Measurements from ENCODE around the gene HHAT.
A peak's percentile ranks its signal among the peaks of the same experiment; 100 is the strongest.

Gene HHAT

GRCh38 chr1:210300923-210301614 lies 27.6 kb upstream of the HHAT start:
- Mint-ChIP-seq H3K9me3 (no peaks in the 10 kb centered on the region), H3K27ac (no peak overlapping the region), H3K36me3 (no peaks in the 10 kb centered on the region), H3K4me3 (no peak overlapping the region), H3K27me3 (peaks cover 20% of the 10 kb centered on the region), H3K4me1 (no peaks in the 10 kb centered on the region)
- no peak for DNase-seq
- CTCF ChIA-PET: no interaction called here

- no peak for DNase-seq
- Mint-ChIP-seq H3K27me3 (peaks cover 14% of the 10 kb centered on the region), H3K9me3 (no peaks in the 10 kb centered on the region), H3K27ac (no peak overlapping the region), H3K36me3 (no peaks in the 10 kb centered on the region), H3K4me1 (no peaks in the 10 kb centered on the region), H3K4me3 (no peak overlapping the region)
- CTCF ChIA-PET: no interaction called here
These were observed 27.1 kb upstream of the HHAT start for GRCh38 chr1:210301615-210302000.

- no peaks in the 10 kb centered on the region for H3K9me3 Mint-ChIP-seq
- no peak overlapping the region for H3K27ac Mint-ChIP-seq
- CTCF ChIA-PET: interaction anchor here (0.7 to 1.0 kb wide), 3 partner anchors 308 to 446 kb away, joined by 3 to 4 read pairs (median 3); no protein-coding TSS in a partner anchor
- H3K36me3 Mint-ChIP-seq: no peaks in the 10 kb centered on the region
- H3K4me3 Mint-ChIP-seq: no peak overlapping the region
- no peak for DNase-seq
- H3K27me3 Mint-ChIP-seq: peaks cover 13% of the 10 kb centered on the region
- no peaks in the 10 kb centered on the region for H3K4me1 Mint-ChIP-seq
These were observed 26.2 kb upstream of the HHAT start for GRCh38 chr1:210302501-210302900.

- DNase-seq: no peak
- peaks cover 15% of the 10 kb centered on the region for H3K27me3 Mint-ChIP-seq
- H3K9me3 Mint-ChIP-seq: no peaks in the 10 kb centered on the region
- no peak overlapping the region for H3K4me3 Mint-ChIP-seq
- H3K27ac Mint-ChIP-seq: no peak overlapping the region
- H3K36me3 Mint-ChIP-seq: no peaks in the 10 kb centered on the region
- no peaks in the 10 kb centered on the region for H3K4me1 Mint-ChIP-seq
- CTCF ChIA-PET: interaction anchor here (1.0 kb wide), 1 partner anchor 447 kb away, joined by 3 read pairs; no protein-coding TSS in a partner anchor
These were observed 25.3 kb upstream of the HHAT start for GRCh38 chr1:210303391-210303790.

GRCh38 chr1:210310562-210311153 lies 18.0 kb upstream of the HHAT start:
- Mint-ChIP-seq H3K27ac (no peak overlapping the region), H3K9me3 (no peaks in the 10 kb centered on the region), H3K36me3 (no peaks in the 10 kb centered on the region), H3K4me3 (peak overlapping the region; percentile 52), H3K4me1 (peaks cover 4% of the 10 kb centered on the region), H3K27me3 (peaks cover 47% of the 10 kb centered on the region)
- CTCF ChIA-PET: interaction anchor here (0.6 to 1.3 kb wide), 5 partner anchors 10 to 450 kb away, joined by 3 to 9 read pairs (median 3); no protein-coding TSS in a partner anchor
- DNase-seq: no peak

GRCh38 chr1:210311726-210312493 lies 16.8 kb upstream of the HHAT start:
- Mint-ChIP-seq H3K4me1 (peaks cover 4% of the 10 kb centered on the region), H3K27ac (no peak overlapping the region), H3K9me3 (no peaks in the 10 kb centered on the region), H3K4me3 (no peak overlapping the region), H3K27me3 (peaks cover 49% of the 10 kb centered on the region), H3K36me3 (no peaks in the 10 kb centered on the region)
- CTCF ChIA-PET: interaction anchor here (0.6 to 2.3 kb wide), 4 partner anchors 29 to 910 kb away, joined by 3 to 8 read pairs (median 4); no protein-coding TSS in a partner anchor
- DNase-seq: no peak

GRCh38 chr1:210313046-210313595 lies 15.6 kb upstream of the HHAT start:
- H3K27ac Mint-ChIP-seq: no peak overlapping the region
- no peak for DNase-seq
- peaks cover 49% of the 10 kb centered on the region for H3K27me3 Mint-ChIP-seq
- no peaks in the 10 kb centered on the region for H3K9me3 Mint-ChIP-seq
- no peak overlapping the region for H3K4me3 Mint-ChIP-seq
- peaks cover 4% of the 10 kb centered on the region for H3K4me1 Mint-ChIP-seq
- CTCF ChIA-PET: interaction anchor here (0.6 to 2.3 kb wide), 2 partner anchors 170 to 909 kb away, joined by 3 to 8 read pairs; no protein-coding TSS in a partner anchor
- H3K36me3 Mint-ChIP-seq: no peaks in the 10 kb centered on the region

- Mint-ChIP-seq H3K9me3 (no peaks in the 10 kb centered on the region), H3K4me1 (peaks cover 4% of the 10 kb centered on the region), H3K27me3 (peaks cover 48% of the 10 kb centered on the region), H3K27ac (no peak overlapping the region), H3K36me3 (no peaks in the 10 kb centered on the region), H3K4me3 (no peak overlapping the region)
- CTCF ChIA-PET: interaction anchor here (1.0 kb wide), 1 partner anchor 171 kb away, joined by 3 read pairs; no protein-coding TSS in a partner anchor
- DNase-seq: no peak
These were observed 14.8 kb upstream of the HHAT start for GRCh38 chr1:210313921-210314320.

GRCh38 chr1:210315529-210315928 lies 13.2 kb upstream of the HHAT start:
- no peak overlapping the region for H3K27ac Mint-ChIP-seq
- no peaks in the 10 kb centered on the region for H3K36me3 Mint-ChIP-seq
- CTCF ChIA-PET: no interaction called here
- H3K9me3 Mint-ChIP-seq: no peaks in the 10 kb centered on the region
- H3K27me3 Mint-ChIP-seq: peaks cover 35% of the 10 kb centered on the region
- DNase-seq: no peak
- H3K4me3 Mint-ChIP-seq: no peak overlapping the region
- peaks cover 4% of the 10 kb centered on the region for H3K4me1 Mint-ChIP-seq

- Mint-ChIP-seq H3K9me3 (peaks cover 3% of the 10 kb centered on the region), H3K36me3 (no peaks in the 10 kb centered on the region), H3K27me3 (peaks cover 24% of the 10 kb centered on the region), H3K4me3 (no peak overlapping the region), H3K4me1 (no peaks in the 10 kb centered on the region), H3K27ac (no peak overlapping the region)
- CTCF ChIA-PET: interaction anchor here (1.2 kb wide), 1 partner anchor 11 kb away, joined by 3 read pairs; no protein-coding TSS in a partner anchor
- no peak for DNase-seq
These were observed 7.6 kb upstream of the HHAT start for GRCh38 chr1:210321131-210321530.

GRCh38 chr1:210321552-210321951 lies 7.2 kb upstream of the HHAT start:
- CTCF ChIA-PET: interaction anchor here (1.2 kb wide), 1 partner anchor 11 kb away, joined by 3 read pairs; no protein-coding TSS in a partner anchor

GRCh38 chr1:210323957-210324356 lies 4.7 kb upstream of the HHAT start:
- no peak overlapping the region for H3K27ac Mint-ChIP-seq
- no peak for DNase-seq
- H3K27me3 Mint-ChIP-seq: peaks cover 21% of the 10 kb centered on the region
- peaks cover 8% of the 10 kb centered on the region for H3K4me1 Mint-ChIP-seq
- H3K36me3 Mint-ChIP-seq: no peaks in the 10 kb centered on the region
- no peak overlapping the region for H3K4me3 Mint-ChIP-seq
- CTCF ChIA-PET: interaction anchor here (0.9 kb wide), 1 partner anchor 10 kb away, joined by 3 read pairs; no protein-coding TSS in a partner anchor
- peaks cover 3% of the 10 kb centered on the region for H3K9me3 Mint-ChIP-seq

More at GRCh38 chr1:210321552-210321951, 7.2 kb upstream of the HHAT start:
- peaks cover 3% of the 10 kb centered on the region for H3K9me3 Mint-ChIP-seq
- no peak overlapping the region for H3K4me3 Mint-ChIP-seq
- no peaks in the 10 kb centered on the region for H3K4me1 Mint-ChIP-seq
- no peaks in the 10 kb centered on the region for H3K36me3 Mint-ChIP-seq
- H3K27ac Mint-ChIP-seq: no peak overlapping the region
- DNase-seq: no peak
- peaks cover 24% of the 10 kb centered on the region for H3K27me3 Mint-ChIP-seq

- no peak overlapping the region for H3K4me3 Mint-ChIP-seq
- DNase-seq: no peak
- CTCF ChIA-PET: interaction anchor here (0.7 kb wide), 1 partner anchor 21 kb away, joined by 3 read pairs; no protein-coding TSS in a partner anchor
- H3K9me3 Mint-ChIP-seq: peaks cover 3% of the 10 kb centered on the region
- H3K4me1 Mint-ChIP-seq: peaks cover 18% of the 10 kb centered on the region
- peaks cover 3% of the 10 kb centered on the region for H3K36me3 Mint-ChIP-seq
- no peak overlapping the region for H3K27ac Mint-ChIP-seq
- H3K27me3 Mint-ChIP-seq: peaks cover 29% of the 10 kb centered on the region
These were observed 3.6 kb upstream of the HHAT start for GRCh38 chr1:210325026-210325670.

All from activated naive CD4-positive, alpha-beta T cell treated with anti-CD3 and anti-CD28 coated beads, Interleukin-2, amount 10 ng/mL, durations not matched to agents 7 days and 5 days (primary cell).